Measurements from ENCODE around the gene HSPBP1. TPM values are rescaled to one million over a fixed set of nuclear protein-coding genes. Genes with fewer than 3 reads are reported as not detected.

Gene HSPBP1
- total RNA-seq, 1 donor from 2014 or later = 30.0 TPM

DNA sequence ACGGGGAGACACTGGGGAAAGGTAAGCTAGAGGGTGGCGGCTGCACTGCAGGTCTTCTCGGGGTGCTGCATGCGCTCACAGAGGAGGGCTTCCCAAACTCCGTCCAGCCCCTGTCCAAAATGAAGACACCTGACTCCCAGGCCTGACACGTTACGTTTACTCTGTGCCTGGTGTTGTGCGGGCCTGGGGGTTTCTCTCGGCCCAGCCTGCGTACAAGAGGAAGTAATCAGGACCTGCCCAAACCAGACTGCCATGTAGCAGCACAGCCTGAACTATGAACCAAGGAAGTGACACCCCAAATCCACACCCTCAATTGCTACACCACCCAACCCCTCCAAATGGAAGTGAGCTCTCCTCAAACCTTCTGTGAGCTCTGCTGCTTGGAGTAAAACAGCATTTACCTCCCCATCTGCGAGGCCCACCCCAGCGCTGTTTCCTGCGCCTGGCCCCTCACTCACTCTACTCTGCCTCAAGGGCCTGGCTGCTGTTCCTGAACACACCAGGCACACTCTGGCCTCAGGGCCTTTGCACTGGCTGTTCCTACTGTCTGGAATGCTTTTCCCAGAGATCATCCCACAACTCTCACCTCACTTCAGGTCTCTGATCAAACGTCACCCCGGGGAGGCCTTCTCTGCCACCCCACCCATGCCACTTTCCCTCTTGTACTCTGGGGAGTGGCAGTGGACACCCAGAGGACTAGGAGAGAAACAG is 3.0 kb downstream of the HSPBP1 start:
- intact Hi-C loops (cut with micrococcal nuclease) = no loop called here

DNA sequence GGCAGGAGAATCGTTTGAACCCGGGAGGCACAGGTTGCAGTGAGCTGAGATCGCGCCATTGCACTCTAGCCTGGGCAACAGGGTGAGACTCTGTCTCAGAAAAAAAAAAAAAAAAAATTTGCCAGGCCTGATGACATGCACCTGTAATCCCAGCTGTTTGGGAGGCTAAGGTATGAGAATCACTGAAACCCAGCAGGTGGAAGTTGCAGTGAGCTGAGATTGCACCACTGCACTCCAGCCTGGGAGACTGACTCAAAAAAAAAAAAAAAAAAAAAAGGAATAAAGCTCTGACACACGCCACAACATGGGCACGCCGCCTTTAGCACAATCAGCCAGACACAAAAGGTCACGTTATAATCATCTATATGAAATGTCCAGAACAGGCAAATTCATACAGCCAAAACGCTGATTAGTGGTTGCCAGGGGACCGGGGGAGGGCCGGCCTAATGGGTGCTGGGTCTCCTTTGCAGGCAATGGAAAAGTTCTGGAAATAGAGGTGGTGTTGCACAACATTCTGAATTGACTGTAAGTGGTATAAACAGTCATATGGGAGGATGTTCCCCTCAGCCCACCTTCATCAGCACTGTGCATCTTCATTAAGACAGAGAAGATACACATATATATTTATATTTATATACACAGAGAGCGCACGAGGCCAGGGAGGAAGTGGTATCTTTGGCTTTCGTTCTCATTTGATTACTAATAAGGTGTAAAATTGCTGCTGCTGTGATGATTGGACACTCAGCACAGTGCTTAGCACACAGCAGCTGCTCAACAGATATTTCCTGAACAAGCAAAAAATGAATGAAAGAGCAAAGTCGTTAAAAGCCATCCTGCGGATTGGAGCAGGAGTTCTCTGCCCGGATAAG is 3.8 kb downstream of the HSPBP1 start:
- intact Hi-C loops (cut with micrococcal nuclease) = no loop called here

DNA sequence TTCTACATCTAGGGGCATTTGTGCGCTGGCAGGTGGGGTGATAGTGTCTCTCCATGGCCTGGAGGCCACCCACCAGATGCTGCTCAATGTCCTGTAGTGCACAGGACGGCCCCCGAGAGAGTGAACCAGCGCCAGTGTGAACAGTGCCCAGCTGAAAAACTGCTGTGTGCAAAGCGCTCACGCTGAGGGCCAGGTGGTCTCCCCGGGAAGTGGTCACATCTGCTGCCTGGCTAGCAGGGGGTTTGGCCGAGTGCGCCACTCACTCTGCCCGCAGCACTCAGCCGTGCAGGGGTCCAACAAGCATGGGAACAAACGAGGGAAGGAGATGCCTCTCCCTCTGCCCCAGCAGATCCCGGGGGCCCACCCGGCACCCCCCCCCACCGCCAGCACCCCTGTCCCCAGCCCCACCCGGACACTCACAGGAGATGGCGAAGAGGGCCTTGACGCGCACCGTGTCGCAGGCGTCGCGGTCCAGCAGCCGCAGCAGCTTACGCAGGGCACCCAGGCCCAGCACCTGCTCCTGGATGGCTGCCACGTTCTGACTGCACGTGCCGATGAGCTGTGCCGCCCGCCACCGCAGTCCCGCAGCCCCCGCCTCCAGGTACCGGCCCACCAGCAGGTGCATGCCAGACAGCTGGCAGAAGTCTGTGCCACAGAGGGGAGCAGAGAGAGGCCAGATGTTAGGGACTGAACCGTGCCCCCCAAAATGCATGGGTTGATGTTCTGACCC is 5.8 kb downstream of the HSPBP1 start:
- intact Hi-C loops (cut with micrococcal nuclease) = no loop called here

DNA sequence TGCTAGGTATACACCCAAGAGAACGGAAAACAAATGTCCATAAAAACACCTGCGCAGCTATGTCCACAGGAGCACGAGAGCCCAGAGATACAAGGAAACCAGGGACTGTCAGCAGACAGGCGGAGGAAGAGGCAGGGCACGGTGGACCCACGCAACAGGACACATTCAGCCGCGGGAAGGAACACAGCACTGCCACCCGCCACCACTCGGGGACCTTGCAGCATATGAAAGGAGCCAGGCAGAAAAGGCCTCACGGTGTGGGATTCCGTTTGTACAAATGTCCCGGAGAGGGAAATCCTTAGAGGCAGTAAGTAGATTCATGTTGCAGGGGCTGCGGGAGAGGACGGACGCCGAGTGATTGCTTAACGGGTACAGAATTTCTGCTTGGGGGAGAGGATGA is 7.8 kb downstream of the HSPBP1 start:
- intact Hi-C loops (cut with micrococcal nuclease) = no loop called here

GRCh38 chr19:55270172-55270942 is 9.6 kb downstream of the HSPBP1 start:
- intact Hi-C loops (cut with micrococcal nuclease) = no loop called here

DNA sequence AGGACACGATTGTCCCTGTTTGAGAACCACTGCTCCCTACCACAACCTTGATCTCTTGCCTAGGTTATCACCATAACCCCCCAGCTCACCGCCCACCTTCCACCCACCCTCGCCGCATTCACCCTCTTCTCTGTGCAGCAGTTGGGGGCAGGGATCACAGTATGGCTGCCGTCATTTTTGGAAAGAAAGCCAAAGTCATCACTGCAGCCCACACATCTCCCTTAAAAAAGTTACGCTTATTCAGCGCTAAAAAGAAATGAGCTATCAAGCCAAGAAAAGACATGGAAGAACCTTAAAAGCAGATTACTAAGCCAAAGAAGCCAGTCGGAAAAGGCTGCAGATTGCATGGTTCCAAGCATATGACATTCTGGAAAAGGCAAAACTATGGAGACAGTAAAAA is 10.6 kb downstream of the HSPBP1 start:
- intact Hi-C loops (cut with micrococcal nuclease) = no loop called here

- intact Hi-C loops (cut with micrococcal nuclease) = no loop called here
Observed at GRCh38 chr19:55266840-55267239, 13.1 kb downstream of the HSPBP1 start.

DNA sequence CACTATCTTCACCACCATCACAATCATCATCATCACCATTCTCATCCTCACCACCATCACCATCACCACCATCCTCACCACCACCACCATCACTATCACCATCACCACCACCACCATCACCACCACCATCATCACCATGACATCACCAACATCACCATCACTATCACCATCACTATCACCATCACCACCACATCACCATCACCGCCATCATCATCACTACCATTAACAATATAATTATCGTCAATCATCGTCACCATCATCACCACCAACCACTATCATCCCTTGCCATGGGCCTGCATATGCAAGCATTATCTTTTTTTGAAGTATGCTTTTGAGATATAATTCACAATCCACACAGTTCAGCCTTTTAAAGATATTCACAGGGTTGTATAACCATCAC is 13.5 kb downstream of the HSPBP1 start:
- intact Hi-C loops (cut with micrococcal nuclease) = no loop called here

DNA sequence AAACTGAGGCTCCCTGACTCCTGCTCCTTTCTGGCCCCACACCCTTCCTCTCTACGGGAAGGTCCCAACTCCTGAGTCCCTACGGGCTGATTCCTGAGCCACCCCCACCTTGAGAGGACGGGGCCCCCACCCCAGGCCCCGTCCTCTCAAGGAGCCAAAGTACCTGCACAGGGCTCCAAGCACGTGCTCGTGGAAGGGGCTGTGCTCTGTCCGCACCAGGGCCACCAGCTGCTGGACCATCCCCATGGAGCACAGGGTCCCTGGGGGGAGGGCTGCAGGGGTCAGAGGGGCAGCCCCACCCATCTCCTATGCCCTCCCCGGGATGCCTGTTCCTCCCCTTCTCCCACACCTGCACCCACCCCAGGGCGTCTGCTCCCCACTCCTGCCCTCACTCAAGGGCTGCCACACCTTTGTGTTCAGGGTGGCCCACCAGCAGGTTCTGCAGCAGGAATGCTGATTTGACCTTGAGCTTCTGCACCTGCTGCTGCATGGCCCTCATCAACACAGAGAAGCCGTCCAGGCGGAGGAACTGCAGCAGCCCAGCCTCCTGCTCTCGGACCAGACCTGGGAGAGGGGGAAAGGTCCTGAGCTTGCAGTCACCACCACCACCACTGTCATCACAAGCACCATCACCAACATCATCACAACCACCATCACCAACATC is 14.1 kb downstream of the HSPBP1 start:
- intact Hi-C loops (cut with micrococcal nuclease) = no loop called here

DNA sequence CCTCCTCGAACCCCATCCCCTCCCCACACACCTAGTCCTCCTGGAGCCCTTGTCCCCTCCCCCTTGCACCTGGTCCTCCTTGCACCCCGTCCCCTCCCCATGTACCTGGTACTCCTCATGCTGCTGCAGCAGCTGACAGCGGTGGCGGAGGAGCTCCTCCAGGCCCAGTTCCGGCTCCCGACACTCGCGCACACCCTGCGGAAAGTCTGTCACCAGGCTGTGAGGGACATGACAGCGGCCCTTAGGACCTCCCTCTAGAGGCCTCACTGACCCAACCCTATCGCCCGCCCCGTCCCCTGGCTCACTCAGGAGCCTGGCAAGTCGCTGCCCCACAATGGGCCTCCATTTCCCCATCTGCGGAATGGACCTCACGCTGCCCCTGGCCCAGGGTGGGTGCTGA is 14.7 kb downstream of the HSPBP1 start:
- intact Hi-C loops (cut with micrococcal nuclease) = no loop called here

DNA sequence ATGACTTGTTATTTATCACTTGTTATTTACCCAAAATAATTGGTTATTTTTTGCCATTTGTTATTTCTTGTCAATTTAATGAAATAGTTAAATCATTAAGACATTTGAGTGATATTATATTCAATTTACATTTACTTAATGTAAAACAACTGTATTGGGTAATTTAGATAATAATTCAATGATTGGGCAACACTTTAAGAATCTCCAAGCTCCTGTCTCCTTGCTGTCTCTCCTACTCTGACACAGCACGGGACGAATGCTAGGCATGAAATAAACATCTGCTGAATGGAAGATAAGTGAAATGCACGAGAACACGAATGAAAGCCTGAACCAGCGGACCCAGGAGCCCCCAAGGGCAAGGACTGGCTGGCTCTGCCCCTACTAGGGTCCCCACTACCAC is 15.4 kb downstream of the HSPBP1 start:
- intact Hi-C loops (cut with micrococcal nuclease) = no loop called here

GRCh38 chr19:55262359-55262758 is 17.6 kb downstream of the HSPBP1 start:
- intact Hi-C loops (cut with micrococcal nuclease) = no loop called here

DNA sequence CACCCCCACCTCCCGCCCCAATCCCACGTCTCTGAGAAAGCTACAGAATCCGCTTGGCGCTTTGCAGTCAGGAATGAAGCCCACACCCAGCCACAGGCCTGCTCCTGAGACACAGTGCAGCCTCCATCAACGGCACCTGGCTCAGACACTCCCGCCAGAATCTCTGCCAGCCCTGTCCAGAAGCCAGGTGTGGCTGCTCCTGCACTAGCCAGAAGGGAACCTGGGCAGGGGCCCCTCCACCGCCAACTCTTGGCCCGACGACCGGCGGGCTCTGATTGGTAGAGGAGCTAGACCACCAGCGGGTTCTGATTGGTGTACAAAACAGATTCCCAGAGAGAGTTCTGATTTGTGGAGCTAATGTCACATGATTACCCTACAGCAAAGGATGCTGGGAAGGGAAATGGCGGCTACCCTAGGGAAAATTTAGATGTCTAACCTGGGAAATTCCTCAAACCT is 18.2 kb downstream of the HSPBP1 start:
- intact Hi-C loops (cut with micrococcal nuclease) = no loop called here

GRCh38 chr19:55259540-55260210 is 20.2 kb downstream of the HSPBP1 start:
- intact Hi-C loops (cut with micrococcal nuclease) = loop anchor here (1.0 to 10.0 kb wide), 17 partner anchors 21 to 1125 kb away; partner anchors contain the start of genes CNOT3, DNAAF3, FIZ1 and HSPBP1

GRCh38 chr19:55258828-55259539 is 20.9 kb downstream of the HSPBP1 start, which contains the start of gene PPP6R1:
TSS of gene PPP6R1 (minus strand) at chr19:55259017. CDS start at chr19:55247103, 11,914 bp downstream.
- intact Hi-C loops (cut with micrococcal nuclease) = loop anchor here (1.0 to 10.0 kb wide), 18 partner anchors 21 to 1124 kb away; partner anchors contain the start of genes CNOT3, DNAAF3, FIZ1 and HSPBP1

DNA sequence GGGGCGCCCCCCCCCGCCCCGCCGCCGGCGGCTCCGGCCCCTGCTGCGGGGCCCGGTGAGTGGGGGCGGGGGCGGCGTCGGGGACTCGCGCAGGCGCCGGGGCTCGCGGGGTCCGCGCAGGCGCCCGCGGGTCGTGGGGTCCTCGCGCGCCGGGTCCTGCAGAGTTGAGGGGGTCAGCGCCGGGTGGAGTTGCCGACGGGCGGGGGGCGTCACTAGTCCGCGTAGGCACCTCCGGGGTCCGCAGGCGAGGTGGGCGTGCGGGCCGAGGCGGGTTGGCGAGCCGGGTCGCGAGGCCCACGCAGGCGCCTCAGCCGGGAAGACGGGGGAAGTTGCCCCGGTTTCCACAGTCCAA is 21.5 kb downstream of the HSPBP1 start:
- intact Hi-C loops (cut with micrococcal nuclease) = loop anchor here (1.0 to 10.0 kb wide), 5 partner anchors 46 to 1124 kb away; partner anchors contain the start of genes CNOT3, DNAAF3 and LENG9

- intact Hi-C loops (cut with micrococcal nuclease) = loop anchor here (1.0 to 10.0 kb wide), 6 partner anchors 45 to 1123 kb away; partner anchors contain the start of genes CNOT3, DNAAF3 and LENG9
Observed at GRCh38 chr19:55257461-55258420, 22.2 kb downstream of the HSPBP1 start.

Data from T-helper 1 cell treated with Interleukin-12 subunit alpha and Interleukin-12 subunit beta and Interleukin-4 antibody, amounts not matched to agents 30 ng/mL and 1 ng/mL, for 36 hours (primary cell).